Esophagus (tissue), 2 donors: ENCODE measurements around the gene COL28A1. TPM values are rescaled to one million over a fixed set of nuclear protein-coding genes. Genes with fewer than 3 reads are reported as not detected.

ENCODE experiments used
- H3K27ac ChIP-seq, 2 donors: one replicate each; pipeline ENCODE4 v1.5.1; 2013; ENCODE audit warnings: low read depth in 2 of 2, mild to moderate bottlenecking in 2 of 2, inconsistent platforms in 1 of 2, low read length in 1 of 2, moderate library complexity in 1 of 2
- H3K27me3 ChIP-seq, 2 donors: one replicate each; pipeline ENCODE4 v1.6.1; 2013; ENCODE audit warnings: low read length in 2 of 2, control low read depth in 1 of 2, mild to moderate bottlenecking in 1 of 2; ENCODE audit not compliant: insufficient read depth in 2 of 2, control insufficient read depth in 1 of 2
- H3K36me3 ChIP-seq, 2 donors: one replicate each; pipeline ENCODE4 v1.6.1; 2013; ENCODE audit warnings: low read length in 1 of 2; ENCODE audit not compliant: control insufficient read depth in 2 of 2, insufficient read depth in 2 of 2
- H3K4me1 ChIP-seq, 2 donors: one replicate each; pipeline ENCODE4 v1.6.1; 2013; ENCODE audit warnings: low read length in 1 of 2; ENCODE audit not compliant: control insufficient read depth in 2 of 2, insufficient read depth in 2 of 2
- H3K4me3 ChIP-seq, 2 donors: one replicate each; pipeline ENCODE4 v1.5.1; 2013; ENCODE audit warnings: low read length in 2 of 2, mild to moderate bottlenecking in 2 of 2, low read depth in 1 of 2, moderate library complexity in 1 of 2
- H3K9me3 ChIP-seq, 2 donors: one replicate each; pipeline ENCODE4 v1.6.1; 2013; ENCODE audit warnings: mild to moderate bottlenecking in 2 of 2, low read depth in 1 of 2, low read length in 1 of 2, moderate library complexity in 1 of 2; ENCODE audit not compliant: control insufficient read depth in 2 of 2, insufficient read depth in 1 of 2
- WGBS, 2 donors: extraction: QIAGEN DNeasy Blood & Tissue Kit; methylation state at CpG; one replicate each; pipeline ENCODE4 v1.1.7; 2013; 5-methylcytosine and 5-hydroxymethylcytosine counted together
- polyA plus RNA-seq, 2 donors: library from polyadenylated mRNA; stranded (reverse); fragments of 200-250 nt; gene quantifications; one replicate each; pipeline ENCODE4 v1.2.3, GENCODE V29; 2013
- donor health status: healthy with polysubstance abuse.
- donor health status: Bipolar disorder and iron deficiency.

The COL28A1 gene
- polyA plus RNA-seq, 2 donors = 0.60 to 1.1 TPM

DNA sequence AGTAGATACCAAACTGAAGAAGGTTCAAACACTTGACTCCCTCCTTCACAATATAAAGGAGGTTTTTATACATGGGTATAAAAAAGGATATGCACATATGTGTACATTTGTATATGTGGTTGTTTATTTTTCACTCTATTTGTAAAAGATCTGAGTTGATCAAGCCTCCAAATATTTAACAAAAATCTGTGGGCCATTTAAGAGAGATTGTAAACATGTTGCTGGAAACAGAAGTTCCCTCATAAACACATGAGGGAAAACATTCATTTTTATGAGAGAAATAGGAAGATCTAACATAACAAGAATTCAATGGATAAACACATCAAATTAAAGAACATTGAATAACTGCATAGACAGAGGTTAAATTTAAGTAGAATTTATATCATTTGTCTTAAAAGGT lies 81.7 kb downstream of the COL28A1 start:
- H3K36me3 ChIP-seq = no peaks in the 10 kb centered on the region
- no peaks in the 10 kb centered on the region for H3K4me1 ChIP-seq
- H3K9me3 ChIP-seq = no peaks in the 10 kb centered on the region
- H3K27ac ChIP-seq = no peak overlapping the region
- H3K4me3 ChIP-seq = no peak overlapping the region
- H3K27me3 ChIP-seq = no peaks in the 10 kb centered on the region

GRCh38 chr7:7452652-7453051 lies 83.0 kb downstream of the COL28A1 start:
- no peaks in the 10 kb centered on the region for H3K4me1 ChIP-seq
- H3K4me3 ChIP-seq = no peak overlapping the region
- H3K9me3 ChIP-seq = no peaks in the 10 kb centered on the region
- no peaks in the 10 kb centered on the region for H3K27me3 ChIP-seq
- no peaks in the 10 kb centered on the region for H3K36me3 ChIP-seq
- 68 to 78% methylated on average over 2 of the region's 2 CpGs for WGBS, 2 donors
- H3K27ac ChIP-seq = no peak overlapping the region

DNA sequence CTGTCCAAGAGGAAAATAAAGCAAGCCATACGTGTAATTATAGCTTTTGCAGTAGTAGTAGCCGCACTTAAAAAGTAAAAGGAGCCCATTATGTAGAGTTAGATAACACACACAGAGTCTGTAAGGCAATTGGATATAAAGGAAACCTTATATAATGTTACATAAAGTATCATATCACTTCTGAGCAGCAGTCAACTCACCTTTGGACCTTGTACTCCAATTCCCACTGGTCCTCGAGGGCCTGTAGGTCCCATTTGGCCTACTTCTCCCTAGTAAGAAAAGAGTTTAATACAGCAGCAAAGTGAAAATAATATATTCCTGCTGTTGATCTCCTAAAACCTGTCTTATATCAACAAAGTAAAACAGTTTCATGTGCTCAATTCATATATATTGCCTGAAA lies 83.6 kb downstream of the COL28A1 start:
- Histone ChIP-seq H3K9me3 (no peaks in the 10 kb centered on the region), H3K27me3 (no peaks in the 10 kb centered on the region), H3K36me3 (no peaks in the 10 kb centered on the region), H3K4me3 (no peak overlapping the region), H3K27ac (no peak overlapping the region), H3K4me1 (no peaks in the 10 kb centered on the region)
- 90 to 94% methylated on average over 3 of the region's 3 CpGs for WGBS, 2 donors

GRCh38 chr7:7449055-7449454 lies 86.6 kb downstream of the COL28A1 start:
- H3K27me3 ChIP-seq = no peaks in the 10 kb centered on the region
- no peak overlapping the region for H3K27ac ChIP-seq
- peaks cover 0 to 2% of the 10 kb centered on the region in 2 donors for H3K9me3 ChIP-seq
- H3K4me1 ChIP-seq = no peaks in the 10 kb centered on the region
- no peak overlapping the region for H3K4me3 ChIP-seq
- 95 to 96% methylated on average over 1 of the region's 1 CpG for WGBS, 2 donors
- no peaks in the 10 kb centered on the region for H3K36me3 ChIP-seq

GRCh38 chr7:7446616-7447015 lies 89.1 kb downstream of the COL28A1 start:
- H3K27me3 ChIP-seq = no peaks in the 10 kb centered on the region
- no peaks in the 10 kb centered on the region for H3K36me3 ChIP-seq
- H3K4me3 ChIP-seq = no peak overlapping the region
- no peak overlapping the region for H3K27ac ChIP-seq
- H3K9me3 ChIP-seq = peaks cover 0 to 2% of the 10 kb centered on the region in 2 donors
- H3K4me1 ChIP-seq = no peaks in the 10 kb centered on the region

DNA sequence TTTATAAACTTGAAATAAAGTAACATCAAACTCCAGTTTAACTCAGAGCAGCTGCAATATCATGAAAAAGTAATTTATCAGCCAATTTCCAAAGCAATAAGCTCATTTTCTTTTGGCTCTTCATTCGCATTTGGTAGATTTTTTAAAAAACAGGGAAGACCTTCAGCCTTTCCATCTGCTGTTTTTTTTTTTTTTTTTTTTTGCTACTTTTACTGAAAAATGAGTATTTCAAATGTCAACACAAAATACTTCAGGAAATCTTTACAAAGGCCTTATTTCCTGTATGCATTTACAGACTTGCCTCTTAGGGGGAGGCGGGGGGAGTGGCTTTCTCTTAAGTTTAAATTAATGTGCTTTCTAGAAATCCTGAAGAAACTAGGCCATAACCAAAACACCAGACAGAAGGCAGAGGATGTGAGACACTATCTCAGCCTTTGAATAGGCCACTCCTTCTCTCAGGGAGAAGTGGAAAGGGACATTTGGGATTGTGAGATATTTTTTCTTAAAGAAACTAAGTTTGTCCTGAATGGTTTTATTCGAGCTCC lies 91.8 kb downstream of the COL28A1 start:
- peaks cover 0 to 2% of the 10 kb centered on the region in 2 donors for H3K9me3 ChIP-seq
- 76 to 78% methylated on average over 3 of the region's 3 CpGs for WGBS, 2 donors
- no peaks in the 10 kb centered on the region for H3K27me3 ChIP-seq
- no peaks in the 10 kb centered on the region for H3K36me3 ChIP-seq
- H3K27ac ChIP-seq = no peak overlapping the region
- no peaks in the 10 kb centered on the region for H3K4me1 ChIP-seq
- no peak overlapping the region for H3K4me3 ChIP-seq

GRCh38 chr7:7439564-7439963 lies 96.1 kb downstream of the COL28A1 start:
- Histone ChIP-seq H3K9me3 (no peaks in the 10 kb centered on the region), H3K4me1 (no peaks in the 10 kb centered on the region), H3K36me3 (no peaks in the 10 kb centered on the region), H3K4me3 (no peak overlapping the region), H3K27me3 (no peaks in the 10 kb centered on the region), H3K27ac (no peak overlapping the region)
- WGBS, 2 donors = 94 to 95% methylated on average over 1 of the region's 1 CpG

- H3K4me1 ChIP-seq = no peaks in the 10 kb centered on the region
Measured at GRCh38 chr7:7438851-7439250, 96.8 kb downstream of the COL28A1 start.

DNA sequence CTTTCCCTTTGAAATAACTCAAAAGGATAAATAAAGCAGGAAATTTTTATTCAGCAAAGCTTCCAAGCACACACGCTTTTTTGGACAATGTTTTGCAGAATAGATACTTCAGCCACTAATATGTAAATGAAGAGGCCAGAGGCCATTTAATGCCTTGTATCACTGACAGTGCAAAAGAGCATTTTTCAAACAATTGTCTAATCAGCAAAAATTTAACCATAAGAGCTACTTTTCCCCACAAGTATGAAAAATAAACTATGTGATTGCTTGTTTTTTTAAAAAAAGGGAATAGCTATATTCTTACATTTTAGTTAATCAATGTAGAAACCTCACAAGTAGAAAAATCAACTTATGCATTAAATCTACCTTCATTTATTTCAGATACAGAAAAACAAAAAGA lies 99.7 kb downstream of the COL28A1 start:
- Histone ChIP-seq H3K36me3 (no peaks in the 10 kb centered on the region), H3K27ac (no peak overlapping the region), H3K9me3 (no peaks in the 10 kb centered on the region), H3K4me3 (no peak overlapping the region), H3K27me3 (no peaks in the 10 kb centered on the region), H3K4me1 (no peaks in the 10 kb centered on the region)
- 88 to 93% methylated on average over 1 of the region's 1 CpG for WGBS, 2 donors

More at GRCh38 chr7:7438851-7439250, 96.8 kb downstream of the COL28A1 start:
- Histone ChIP-seq H3K36me3 (no peaks in the 10 kb centered on the region), H3K4me3 (no peak overlapping the region), H3K27ac (no peak overlapping the region), H3K27me3 (no peaks in the 10 kb centered on the region), H3K9me3 (no peaks in the 10 kb centered on the region)
- WGBS, 2 donors = 31 to 41% methylated on average over 5 of the region's 5 CpGs

DNA sequence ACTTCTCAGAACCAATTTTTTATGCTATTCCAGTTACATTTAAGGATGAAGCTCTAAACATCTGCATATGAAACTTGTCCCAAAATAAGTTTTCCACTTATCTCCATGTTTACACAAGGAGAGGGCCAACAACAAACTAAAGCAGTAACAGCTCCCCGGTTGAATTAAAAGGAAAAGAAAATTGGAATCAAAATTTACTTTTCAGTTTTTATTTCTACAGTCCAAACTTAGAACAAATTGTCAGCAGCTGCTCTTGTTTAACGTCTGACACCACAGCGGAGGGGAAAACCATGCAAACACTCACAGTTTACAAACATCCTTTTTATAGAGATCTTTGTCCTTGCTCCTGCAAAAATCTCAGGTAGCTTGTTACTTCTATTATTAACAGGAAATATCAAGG lies 101.3 kb downstream of the COL28A1 start:
- no peaks in the 10 kb centered on the region for H3K27me3 ChIP-seq
- no peak overlapping the region for H3K4me3 ChIP-seq
- H3K9me3 ChIP-seq = no peaks in the 10 kb centered on the region
- H3K36me3 ChIP-seq = no peaks in the 10 kb centered on the region
- no peak overlapping the region for H3K27ac ChIP-seq
- WGBS, 2 donors = 49 to 53% methylated on average over 3 of the region's 3 CpGs
- H3K4me1 ChIP-seq = no peaks in the 10 kb centered on the region
